Activated naive CD8-positive, alpha-beta T cell treated with anti-CD3 and anti-CD28 coated beads, Interleukin-2, amount 10 ng/mL, durations not matched to agents 7 days and 5 days (primary cell): Measurements from ENCODE around the gene DCAF15. TPM values are rescaled to one million over a fixed set of nuclear protein-coding genes. Genes with fewer than 3 reads are reported as not detected.

ENCODE experiments used
- ATAC-seq: fragments of 150-1000 bp; cut with Tn5 transposase; one replicate; pipeline ENCODE4 v1.10.0; 2021; ENCODE audit warnings: low read depth, moderate library complexity
- POLR2A ChIA-PET: fragments of 350-600 bp; sonication (Branson Sonifier 250); formaldehyde crosslinking; loops from one replicate; lab custom pipeline; 2021; ENCODE audit warnings: antibody characterized with exemption; lab: Charles Lee
- DNase-seq: peaks from one replicate; pipeline ENCODE4 v3.0.0; 2021
- H3K27ac Mint-ChIP-seq: one replicate; pipeline ENCODE4 v1.8.0; 2022; ENCODE audit warnings: mild to moderate bottlenecking, mixed read lengths
- H3K27me3 Mint-ChIP-seq: one replicate; pipeline ENCODE4 v1.8.0; 2022; ENCODE audit warnings: mild to moderate bottlenecking, moderate library complexity, mixed read lengths
- H3K36me3 Mint-ChIP-seq: one replicate; pipeline ENCODE4 v1.8.0; 2021; ENCODE audit warnings: mild to moderate bottlenecking, mixed read lengths
- H3K4me1 Mint-ChIP-seq: one replicate; pipeline ENCODE4 v1.8.0; 2021; ENCODE audit warnings: mixed read lengths
- H3K4me3 Mint-ChIP-seq: one replicate; pipeline ENCODE4 v1.8.0; 2022; ENCODE audit warnings: mild to moderate bottlenecking, moderate library complexity, mixed read lengths
- H3K9me3 Mint-ChIP-seq: one replicate; pipeline ENCODE4 v1.8.0; 2021; ENCODE audit warnings: mixed read lengths
- total RNA-seq, 2 experiments: library from RNA; stranded (reverse); gene quantifications; one replicate each; pipeline ENCODE4 v1.2.3, GENCODE V29; 2021

The DCAF15 gene
- total RNA-seq, 2 experiments from 2014 or later, result 105 to 106 TPM

DNA sequence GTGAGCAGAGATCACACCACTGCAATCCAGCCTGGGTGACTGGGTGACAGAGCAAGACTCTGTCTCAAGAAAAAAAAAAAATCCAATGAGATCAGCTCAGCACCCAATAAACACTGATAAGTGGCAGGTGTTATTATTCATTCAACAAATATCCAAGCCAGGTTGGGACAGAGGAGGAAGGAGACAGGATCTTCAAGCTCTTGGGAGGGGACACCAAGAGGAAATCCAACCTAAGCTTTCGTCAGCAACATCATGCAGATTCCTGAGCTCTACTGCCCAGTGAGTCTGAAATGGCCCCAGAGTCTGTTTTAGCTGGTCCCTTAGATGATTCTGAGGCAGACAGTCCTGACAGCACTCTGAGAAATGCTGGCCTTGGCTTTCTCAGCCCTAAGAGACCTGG is 46.1 kb downstream of the DCAF15 start:
- DNase-seq (no peak), ATAC-seq (no peak)
- H3K36me3 Mint-ChIP-seq, result peaks cover 23% of the 10 kb centered on the region
- no peaks in the 10 kb centered on the region for H3K27me3 Mint-ChIP-seq
- POLR2A ChIA-PET, result interaction anchor here (12.3 kb wide), 1 partner anchor 15 kb away, joined by 262 read pairs; no protein-coding TSS in a partner anchor
- peaks cover 6% of the 10 kb centered on the region for H3K9me3 Mint-ChIP-seq
- H3K27ac Mint-ChIP-seq, result no peak overlapping the region
- peaks cover 29% of the 10 kb centered on the region for H3K4me1 Mint-ChIP-seq
- no peak overlapping the region for H3K4me3 Mint-ChIP-seq

DNA sequence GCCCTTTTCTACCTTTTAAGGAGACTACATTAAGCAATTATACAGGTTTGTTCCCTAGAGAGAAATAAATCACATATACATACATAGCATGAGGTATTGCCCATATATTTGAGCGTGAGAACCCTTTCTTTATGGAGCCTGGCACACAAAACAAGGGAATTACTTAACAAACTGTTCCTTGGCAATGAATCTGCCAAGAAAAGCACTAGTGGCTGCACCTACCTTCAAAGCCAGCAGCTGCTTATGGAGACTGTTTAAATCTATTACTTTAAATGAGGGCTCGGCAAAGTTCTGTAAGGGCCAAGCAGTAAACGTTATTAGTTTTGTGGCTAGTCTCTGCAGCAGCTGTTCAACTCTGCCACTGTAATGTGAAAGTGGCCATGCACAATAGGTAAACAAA is 46.8 kb downstream of the DCAF15 start:
- Mint-ChIP-seq H3K4me1 (peaks cover 32% of the 10 kb centered on the region), H3K36me3 (peaks cover 23% of the 10 kb centered on the region), H3K9me3 (peaks cover 6% of the 10 kb centered on the region), H3K27ac (no peak overlapping the region), H3K4me3 (no peak overlapping the region), H3K27me3 (no peaks in the 10 kb centered on the region)
- no peak for ATAC-seq
- no peak for DNase-seq
- POLR2A ChIA-PET, result interaction anchor here (12.3 kb wide), 1 partner anchor 16 kb away, joined by 262 read pairs; no protein-coding TSS in a partner anchor

- no peaks in the 10 kb centered on the region for H3K27me3 Mint-ChIP-seq
- ATAC-seq (no peak), DNase-seq (no peak)
- peaks cover 41% of the 10 kb centered on the region for H3K4me1 Mint-ChIP-seq
- peaks cover 23% of the 10 kb centered on the region for H3K36me3 Mint-ChIP-seq
- POLR2A ChIA-PET, result interaction anchor here (0.5 to 12.3 kb wide), 4 partner anchors 7 to 71 kb away, joined by 6 to 262 read pairs (median 6); partner anchors contain the start of gene IL27RA
- peak overlapping the region; percentile 93 for H3K27ac Mint-ChIP-seq
- H3K9me3 Mint-ChIP-seq, result peaks cover 6% of the 10 kb centered on the region
- peak overlapping the region; percentile 68 for H3K4me3 Mint-ChIP-seq
Observed at GRCh38 chr19:14000691-14001375, 48.5 kb downstream of the DCAF15 start.

GRCh38 chr19:14002571-14003250 is 50.4 kb downstream of the DCAF15 start:
- Mint-ChIP-seq H3K4me1 (peaks cover 43% of the 10 kb centered on the region), H3K36me3 (peaks cover 23% of the 10 kb centered on the region)

GRCh38 chr19:14003251-14004055 is 51.1 kb downstream of the DCAF15 start:
- peaks cover 43% of the 10 kb centered on the region for H3K4me1 Mint-ChIP-seq
- H3K27ac Mint-ChIP-seq, result peak overlapping the region; percentile 93
- no peak for ATAC-seq

More at GRCh38 chr19:14002571-14003250, 50.4 kb downstream of the DCAF15 start:
- peak; percentile 18 for ATAC-seq
- H3K4me3 Mint-ChIP-seq, result peak overlapping the region; percentile 75
- peak overlapping the region; percentile 93 for H3K27ac Mint-ChIP-seq
- POLR2A ChIA-PET, result interaction anchor here (0.6 to 12.3 kb wide), 5 partner anchors 9 to 50 kb away, joined by 3 to 262 read pairs (median 17); partner anchors contain the start of genes DCAF15 and IL27RA
- H3K27me3 Mint-ChIP-seq, result no peaks in the 10 kb centered on the region
- peaks cover 6% of the 10 kb centered on the region for H3K9me3 Mint-ChIP-seq
- peak; percentile 60 for DNase-seq

DNA sequence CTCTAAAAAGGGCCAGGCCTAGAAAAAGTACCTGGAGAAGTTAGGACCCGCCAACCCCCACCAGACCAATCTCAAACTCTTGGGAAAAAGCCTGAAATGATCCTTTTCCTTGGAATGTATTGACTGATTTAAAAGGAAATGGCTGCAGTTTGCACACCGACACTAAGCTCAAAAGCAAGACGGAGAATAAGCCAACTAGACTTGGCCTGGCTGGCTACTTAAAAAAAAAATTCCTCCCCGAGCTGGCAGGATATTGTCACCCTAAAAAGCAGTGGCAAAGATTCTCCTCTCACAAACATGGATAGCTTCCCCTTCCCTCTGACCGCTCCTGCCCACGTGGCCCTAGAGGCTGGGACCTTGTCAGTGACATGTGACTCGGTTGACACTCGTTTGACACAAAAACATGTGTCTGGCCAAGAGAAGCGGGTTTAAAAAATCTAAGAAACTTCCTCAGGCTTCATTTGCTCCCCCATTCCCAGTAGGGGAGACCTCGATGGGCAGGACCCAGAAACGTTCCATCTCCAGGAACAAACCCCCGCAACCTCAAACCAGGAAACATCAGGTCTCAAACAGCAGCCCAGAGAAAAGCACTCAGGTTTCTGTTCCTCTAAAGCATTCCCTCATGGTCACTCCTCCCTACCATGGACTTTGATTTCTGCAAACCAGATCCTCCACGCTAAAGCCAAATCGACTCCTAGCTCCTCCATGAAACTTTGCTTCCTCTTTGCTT is 52.5 kb downstream of the DCAF15 start:
- no peak for DNase-seq
- Mint-ChIP-seq H3K9me3 (no peaks in the 10 kb centered on the region), H3K27ac (peak overlapping the region; percentile 85), H3K36me3 (peaks cover 8% of the 10 kb centered on the region), H3K4me1 (peaks cover 43% of the 10 kb centered on the region), H3K4me3 (peak overlapping the region; percentile 81), H3K27me3 (no peaks in the 10 kb centered on the region)
- ATAC-seq, result no peak
- POLR2A ChIA-PET, result interaction anchor here (0.6 to 12.3 kb wide), 7 partner anchors 11 to 99 kb away, joined by 3 to 262 read pairs (median 6); partner anchors contain the start of genes DCAF15 and IL27RA

More at GRCh38 chr19:14003251-14004055, 51.1 kb downstream of the DCAF15 start:
- DNase-seq, result peak; percentile 49
- peak overlapping the region; percentile 75 for H3K4me3 Mint-ChIP-seq
- no peaks in the 10 kb centered on the region for H3K27me3 Mint-ChIP-seq
- POLR2A ChIA-PET, result interaction anchor here (0.6 to 12.3 kb wide), 5 partner anchors 20 to 367 kb away, joined by 3 to 262 read pairs (median 17); partner anchors contain the start of genes DCAF15 and IL27RA
- peaks cover 16% of the 10 kb centered on the region for H3K36me3 Mint-ChIP-seq
- H3K9me3 Mint-ChIP-seq, result peaks cover 6% of the 10 kb centered on the region

- POLR2A ChIA-PET, result interaction anchor here (0.6 to 12.3 kb wide), 18 partner anchors 10 to 853 kb away, joined by 3 to 262 read pairs (median 5); partner anchors contain the start of genes ASF1B, DCAF15 and IL27RA
- ATAC-seq (peak; percentile 39), DNase-seq (peak; percentile 91)
- Mint-ChIP-seq H3K9me3 (no peaks in the 10 kb centered on the region), H3K27ac (peak overlapping the region; percentile 85), H3K4me1 (peaks cover 38% of the 10 kb centered on the region), H3K27me3 (no peaks in the 10 kb centered on the region), H3K36me3 (peaks cover 3% of the 10 kb centered on the region), H3K4me3 (peak overlapping the region; percentile 81)
Observed at GRCh38 chr19:14005349-14006084, 53.2 kb downstream of the DCAF15 start.

DNA sequence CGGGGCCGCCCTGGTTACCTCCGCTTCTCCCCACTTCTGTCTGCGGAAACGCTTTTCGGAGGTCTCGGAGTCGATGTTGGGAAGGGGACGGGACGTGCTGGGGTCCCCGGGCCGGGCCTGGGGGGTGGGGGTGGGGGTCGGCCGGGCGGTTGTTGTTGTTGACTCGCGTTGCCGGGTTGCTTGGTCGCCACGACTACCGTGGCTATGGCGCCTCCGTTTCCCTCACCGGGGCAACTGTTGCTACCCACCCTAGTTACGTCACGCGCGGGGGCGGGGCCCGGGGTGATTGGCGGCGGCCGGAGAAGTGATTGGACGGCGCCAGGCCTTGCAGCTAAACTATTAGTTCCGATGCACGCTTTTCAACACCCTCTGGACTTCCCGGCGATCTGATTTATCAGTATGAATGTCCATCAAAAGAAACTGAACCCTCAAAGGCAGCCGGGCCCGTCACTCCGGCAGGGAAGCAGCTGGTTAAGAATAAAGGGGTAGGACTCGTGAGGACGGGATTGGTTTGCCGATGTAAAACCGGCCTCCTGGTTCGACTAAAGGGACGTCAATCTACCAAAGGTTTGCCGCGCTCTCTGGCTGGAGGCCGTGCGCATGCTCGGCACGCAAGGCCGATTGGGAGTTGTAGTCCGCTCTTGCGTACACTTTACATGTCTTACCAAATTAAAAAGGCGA is 53.9 kb downstream of the DCAF15 start, which contains the start of gene RFX1:
TSS of gene RFX1 (minus strand) at position 236 of the 681 bp plus-strand sequence. CDS start 12,477 bp downstream, outside the sequence.
- no peaks in the 10 kb centered on the region for H3K27me3 Mint-ChIP-seq

DNA sequence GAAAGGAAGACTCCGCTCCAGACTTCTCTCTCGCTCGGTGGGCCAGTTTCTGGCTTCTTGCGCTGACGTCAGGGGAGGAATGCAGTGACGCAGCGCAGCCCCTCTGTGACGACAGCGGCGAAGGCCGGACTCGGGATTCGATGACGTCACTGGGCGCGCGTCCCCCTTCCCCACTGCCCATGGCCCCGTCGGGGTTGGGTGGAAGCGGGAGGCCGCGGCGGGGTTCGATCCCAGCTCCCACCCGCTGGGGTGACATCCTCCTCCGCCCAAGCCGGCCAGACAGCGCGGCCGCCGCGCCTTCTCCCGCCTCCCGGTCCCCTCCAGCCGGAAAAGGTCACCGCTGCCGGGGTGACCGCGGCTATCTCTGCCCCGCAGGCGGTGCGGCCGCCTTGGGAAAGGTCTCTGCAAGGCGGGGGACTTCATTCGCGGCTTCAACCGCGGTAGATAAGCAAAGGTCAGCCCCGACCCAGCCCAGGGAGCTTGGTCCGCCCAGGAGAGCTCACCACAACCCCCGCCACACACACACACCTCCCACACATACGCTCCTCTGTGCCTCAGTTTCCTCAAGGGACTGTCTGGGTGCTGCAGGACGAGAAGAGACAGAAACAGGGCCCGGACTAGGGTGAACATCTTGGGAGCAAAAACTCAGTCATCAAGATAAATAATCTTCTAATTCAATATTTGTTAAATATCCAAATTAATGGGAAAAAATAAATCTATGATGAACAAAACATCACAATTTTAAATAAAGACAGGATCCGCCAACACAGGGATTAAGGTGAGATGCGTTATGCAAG is 54.7 kb downstream of the DCAF15 start:
- POLR2A ChIA-PET, result interaction anchor here (0.6 to 12.3 kb wide), 17 partner anchors 8 to 1125 kb away, joined by 3 to 262 read pairs (median 5); partner anchors contain the start of genes ASF1B, DCAF15, IL27RA and PODNL1
- peak; percentile 18 for ATAC-seq
- no peaks in the 10 kb centered on the region for H3K36me3 Mint-ChIP-seq
- no peaks in the 10 kb centered on the region for H3K27me3 Mint-ChIP-seq
- peak; percentile 89 for DNase-seq
- H3K4me3 Mint-ChIP-seq, result peak overlapping the region; percentile 94
- peak overlapping the region; percentile 96 for H3K27ac Mint-ChIP-seq
- peaks cover 28% of the 10 kb centered on the region for H3K4me1 Mint-ChIP-seq
- no peaks in the 10 kb centered on the region for H3K9me3 Mint-ChIP-seq

More for the DNA sequence above, 53.9 kb downstream of the DCAF15 start, which contains the start of gene RFX1:
- DNase-seq (peak; percentile 100), ATAC-seq (peak; percentile 83)
- POLR2A ChIA-PET, result interaction anchor here (0.7 to 12.3 kb wide), 18 partner anchors 9 to 854 kb away, joined by 3 to 262 read pairs (median 5); partner anchors contain the start of genes ASF1B, DCAF15, IL27RA and PODNL1
- H3K9me3 Mint-ChIP-seq, result no peaks in the 10 kb centered on the region
- H3K36me3 Mint-ChIP-seq, result no peaks in the 10 kb centered on the region
- peak within 1 kb of the TSS; percentile 96 for H3K27ac Mint-ChIP-seq
- H3K4me1 Mint-ChIP-seq, result peaks cover 33% of the 10 kb centered on the region
- H3K4me3 Mint-ChIP-seq, result peak within 1 kb of the TSS; percentile 94
